SK-N-SH (cell line): ENCODE results near the gene ADORA3. TPM values are rescaled to one million over a fixed set of nuclear protein-coding genes. Genes with fewer than 3 reads are reported as not detected.

Experiments used
- CTCF ChIA-PET: fragments of 300-600, 350-600 bp; formaldehyde crosslinking; extraction: SDS; loops from one replicate; lab custom pipeline; 2021; lab: Yijun Ruan, JAX
- POLR2A ChIA-PET: fragments of 350-600 bp; sonication (Branson Sonifier 250); formaldehyde crosslinking; extraction: SDS; loops from one replicate; lab custom pipeline; 2020; ENCODE audit warnings: antibody characterized with exemption, inconsistent platforms; lab: Yijun Ruan, JAX
- DNase-seq: peaks from one replicate; pipeline ENCODE4 v3.0.0; 2012
- H2AFZ ChIP-seq: fragments of 200-600 bp; sonication (generic); 2 replicates; pipeline ENCODE4 v1.8.1; 2016; ENCODE audit warnings: antibody characterized with exemption, mild to moderate bottlenecking, low read depth
- H3F3A ChIP-seq: fragments of 200-600 bp; sonication (generic); replicated peaks from 2 replicates; pipeline ENCODE3; 2016; ENCODE audit warnings: antibody characterized with exemption, mild to moderate bottlenecking; ENCODE audit not compliant: insufficient read depth
- H3K27ac ChIP-seq, 2 experiments: fragments of 200-500 bp in 1 of 2; fragments of 200-600 bp in 1 of 2; sonication (Bioruptor generic) in 1 of 2; sonication (generic), shearing (Covaris generic) in 1 of 2; 2 replicates each; pipeline versions ENCODE4 v1.5.1 to v1.6.1; 2014 to 2016; ENCODE audit warnings: low read depth in 2 of 2, inconsistent platforms in 1 of 2, low read length in 1 of 2, mild to moderate bottlenecking in 1 of 2, mixed read lengths in 1 of 2
- H3K27me3 ChIP-seq: fragments of 200-600 bp; sonication (generic), shearing (Covaris generic); 2 replicates; pipeline ENCODE4 v1.6.1; 2016; ENCODE audit warnings: mixed run types; ENCODE audit not compliant: insufficient read depth
- H3K36me3 ChIP-seq, 2 experiments: fragments of 200-500 bp in 1 of 2; fragments of 200-600 bp in 1 of 2; sonication (Bioruptor generic) in 1 of 2; sonication (generic) in 1 of 2; replicated peaks in 1 of 2; 2 replicates each; pipeline versions ENCODE3 to v1.5.1; 2014 to 2016; ENCODE audit warnings: low read length in 1 of 2, mild to moderate bottlenecking in 1 of 2; ENCODE audit not compliant: insufficient read depth in 2 of 2, control insufficient read depth in 1 of 2
- H3K4me1 ChIP-seq, 2 experiments: fragments of 200-500 bp in 1 of 2; fragments of 200-600 bp in 1 of 2; sonication (Bioruptor generic) in 1 of 2; sonication (generic), shearing (Covaris generic) in 1 of 2; 2 replicates each; pipeline versions ENCODE4 v1.5.1 to v1.6.1; 2014 to 2016; ENCODE audit warnings: low read depth in 1 of 2, low read length in 1 of 2, mixed run types in 1 of 2; ENCODE audit not compliant: insufficient read depth in 2 of 2, control insufficient read depth in 1 of 2
- H3K4me2 ChIP-seq: fragments of 200-600 bp; sonication (generic), shearing (Covaris generic); 2 replicates; pipeline ENCODE4 v1.6.1; 2017; ENCODE audit warnings: mixed run types
- H3K4me3 ChIP-seq, 2 experiments: fragments of 200-500 bp in 1 of 2; fragments of 200-600 bp in 1 of 2; sonication (Bioruptor generic) in 1 of 2; sonication (generic), shearing (Covaris generic) in 1 of 2; 2 replicates each; pipeline versions ENCODE4 v1.5.1 to v1.8.1; 2014 to 2016; ENCODE audit warnings: low read depth in 2 of 2, inconsistent platforms in 1 of 2, low read length in 1 of 2, mild to moderate bottlenecking in 1 of 2, mixed read lengths in 1 of 2, moderate library complexity in 1 of 2
- H3K79me2 ChIP-seq: fragments of 200-600 bp; sonication (generic); 2 replicates; pipeline ENCODE4 v1.8.1; 2017; ENCODE audit warnings: mild to moderate bottlenecking; ENCODE audit not compliant: insufficient read depth
- H3K9ac ChIP-seq: fragments of 200-600 bp; sonication (generic); 2 replicates; pipeline ENCODE4 v1.6.1; 2017; ENCODE audit warnings: mixed run types
- H3K9me2 ChIP-seq: fragments of 200-600 bp; sonication (generic); 2 replicates; pipeline ENCODE4 v1.6.1; 2017; ENCODE audit warnings: mixed run types
- H3K9me3 ChIP-seq: fragments of 200-600 bp; sonication (generic); 2 replicates; pipeline ENCODE4 v1.6.1; 2017; ENCODE audit warnings: mixed run types, mild to moderate bottlenecking, moderate library complexity
- H4K20me1 ChIP-seq: fragments of 200-600 bp; sonication (generic); 2 replicates; pipeline ENCODE4 v1.6.1; 2017; ENCODE audit warnings: mild to moderate bottlenecking, mixed run types; ENCODE audit not compliant: insufficient read depth
- EZH2phosphoT487 ChIP-seq: fragments of 200-600 bp; sonication (generic); IDR thresholded peaks from 2 replicates; pipeline ENCODE4 v1.6.1; 2017; ENCODE audit warnings: low read depth, mixed run types, mild to moderate bottlenecking, antibody characterized with exemption, moderate library complexity, borderline replicate concordance
- FOSL2 ChIP-seq: IDR thresholded peaks from 2 replicates; pipeline ENCODE4 v1.4.0; 2012; ENCODE audit warnings: low read depth, mild to moderate bottlenecking, moderate library complexity, borderline replicate concordance
- FOXJ3 ChIP-seq: sonication (generic); formaldehyde crosslinking; IDR thresholded peaks from 2 replicates; pipeline ENCODE4 v1.5.1; 2020; ENCODE audit warnings: mild to moderate bottlenecking, missing genetic modification reagents
- GABPA ChIP-seq: IDR thresholded peaks from 2 replicates; pipeline ENCODE4 v1.4.0; 2012; ENCODE audit warnings: low read depth, mild to moderate bottlenecking
- GATA2 ChIP-seq: sonication (generic); formaldehyde crosslinking; IDR thresholded peaks from 2 replicates; pipeline ENCODE4 v1.5.0; 2020; ENCODE audit warnings: mild to moderate bottlenecking, missing genetic modification reagents
- IRF3 ChIP-seq: fragments of 150-350 bp; IDR thresholded peaks from 2 replicates; pipeline ENCODE4 v1.6.1; 2016; ENCODE audit warnings: mild to moderate bottlenecking, low read depth, low read length
- JUND ChIP-seq: IDR thresholded peaks from 2 replicates; pipeline ENCODE4 v1.4.0; 2012
- MXI1 ChIP-seq: IDR thresholded peaks from 2 replicates; pipeline ENCODE4 v1.6.1; 2012; ENCODE audit warnings: mild to moderate bottlenecking, low read depth, low read length, improper control_type of control experiment
- NFIC ChIP-seq: IDR thresholded peaks from 2 replicates; pipeline ENCODE4 v1.4.0; 2012; ENCODE audit warnings: borderline replicate concordance
- RAD21 ChIP-seq: IDR thresholded peaks from 2 replicates; pipeline ENCODE4 v1.6.1; 2012; ENCODE audit warnings: mild to moderate bottlenecking, low read length
- RFX5 ChIP-seq: IDR thresholded peaks from 2 replicates; pipeline ENCODE4 v1.6.1; 2012; ENCODE audit warnings: mild to moderate bottlenecking, improper control_type of control experiment, low read length
- SIN3A ChIP-seq: IDR thresholded peaks from 2 replicates; pipeline ENCODE4 v1.6.1; 2012; ENCODE audit warnings: low read depth, mild to moderate bottlenecking, low read length, moderate library complexity, borderline replicate concordance
- TAF1 ChIP-seq: IDR thresholded peaks from 2 replicates; pipeline ENCODE4 v1.6.1; 2012; ENCODE audit warnings: low read depth, mild to moderate bottlenecking, low read length, moderate library complexity, borderline replicate concordance
- TEAD4 ChIP-seq: IDR thresholded peaks from 2 replicates; pipeline ENCODE4 v1.4.0; 2012; ENCODE audit warnings: mild to moderate bottlenecking, borderline replicate concordance; ENCODE audit not compliant: insufficient read depth
- USF1 ChIP-seq: IDR thresholded peaks from 2 replicates; pipeline ENCODE4 v1.4.0; 2012; ENCODE audit warnings: low read depth, borderline replicate concordance
- WGBS: methylation state at CpG from one replicate; pipeline ENCODE4 v1.1.6; 2017; ENCODE audit warnings: low lambda C conversion rate; 5-methylcytosine and 5-hydroxymethylcytosine counted together
- polyA plus RNA-seq, 3 experiments: library from polyadenylated mRNA; depleted of rRNA; stranded (reverse); fragments of >200 nt; gene quantifications; 2 replicates each; pipeline ENCODE4 v1.2.3, GENCODE V29; 2012
- TF ChIP-seq, protein P1 (sequence below): IDR thresholded peaks from 2 replicates; pipeline ENCODE4 v1.6.1; 2012; ENCODE audit warnings: mild to moderate bottlenecking, low read depth, low read length, moderate library complexity
- TF ChIP-seq, protein P2 (sequence below): IDR thresholded peaks from 2 replicates; pipeline ENCODE4 v1.4.0; 2012; ENCODE audit warnings: low read depth

ADORA3 gene
- polyA plus RNA-seq, 1 of the 3 experiments (the other 2 are of a cell fraction) = not detected

GRCh38 chr1:111487133-111487532 lies 16.3 kb downstream of the ADORA3 start:
- no peaks in the 10 kb centered on the region for H3K9me3 ChIP-seq
- no peak overlapping the region for H3K4me3 ChIP-seq
- ChIA-PET CTCF (no interaction called here), POLR2A (no interaction called here)
- no peaks in the 10 kb centered on the region for H3K36me3 ChIP-seq
- H3K4me2 ChIP-seq = no peak overlapping the region
- no peak overlapping the region for H3K9ac ChIP-seq
- no peak for DNase-seq
- no peaks in the 10 kb centered on the region for H3K9me2 ChIP-seq
- H3F3A ChIP-seq = no peaks in the 10 kb centered on the region
- no peak overlapping the region for H3K27ac ChIP-seq
- no peak overlapping the region for H2AFZ ChIP-seq
- H3K27me3 ChIP-seq = no peaks in the 10 kb centered on the region
- peaks cover 0 to 3% of the 10 kb centered on the region in 2 experiments; a peak in 1 of 4 replicates for H3K4me1 ChIP-seq
- H4K20me1 ChIP-seq = no peaks in the 10 kb centered on the region
- no peak for TF ChIP-seq TEAD4
- TF ChIP-seq FOXJ3 (CRISPR knock-in tag) = no peak
- no peak for TF ChIP-seq FOSL2
- TF ChIP-seq NFIC = no peak
- TF ChIP-seq GATA2 (CRISPR knock-in tag) = no peak
- TF ChIP-seq, protein P1, sequence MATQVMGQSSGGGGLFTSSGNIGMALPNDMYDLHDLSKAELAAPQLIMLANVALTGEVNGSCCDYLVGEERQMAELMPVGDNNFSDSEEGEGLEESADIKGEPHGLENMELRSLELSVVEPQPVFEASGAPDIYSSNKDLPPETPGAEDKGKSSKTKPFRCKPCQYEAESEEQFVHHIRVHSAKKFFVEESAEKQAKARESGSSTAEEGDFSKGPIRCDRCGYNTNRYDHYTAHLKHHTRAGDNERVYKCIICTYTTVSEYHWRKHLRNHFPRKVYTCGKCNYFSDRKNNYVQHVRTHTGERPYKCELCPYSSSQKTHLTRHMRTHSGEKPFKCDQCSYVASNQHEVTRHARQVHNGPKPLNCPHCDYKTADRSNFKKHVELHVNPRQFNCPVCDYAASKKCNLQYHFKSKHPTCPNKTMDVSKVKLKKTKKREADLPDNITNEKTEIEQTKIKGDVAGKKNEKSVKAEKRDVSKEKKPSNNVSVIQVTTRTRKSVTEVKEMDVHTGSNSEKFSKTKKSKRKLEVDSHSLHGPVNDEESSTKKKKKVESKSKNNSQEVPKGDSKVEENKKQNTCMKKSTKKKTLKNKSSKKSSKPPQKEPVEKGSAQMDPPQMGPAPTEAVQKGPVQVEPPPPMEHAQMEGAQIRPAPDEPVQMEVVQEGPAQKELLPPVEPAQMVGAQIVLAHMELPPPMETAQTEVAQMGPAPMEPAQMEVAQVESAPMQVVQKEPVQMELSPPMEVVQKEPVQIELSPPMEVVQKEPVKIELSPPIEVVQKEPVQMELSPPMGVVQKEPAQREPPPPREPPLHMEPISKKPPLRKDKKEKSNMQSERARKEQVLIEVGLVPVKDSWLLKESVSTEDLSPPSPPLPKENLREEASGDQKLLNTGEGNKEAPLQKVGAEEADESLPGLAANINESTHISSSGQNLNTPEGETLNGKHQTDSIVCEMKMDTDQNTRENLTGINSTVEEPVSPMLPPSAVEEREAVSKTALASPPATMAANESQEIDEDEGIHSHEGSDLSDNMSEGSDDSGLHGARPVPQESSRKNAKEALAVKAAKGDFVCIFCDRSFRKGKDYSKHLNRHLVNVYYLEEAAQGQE = no peak
- TF ChIP-seq TAF1 = no peak
- TF ChIP-seq, protein P2, sequence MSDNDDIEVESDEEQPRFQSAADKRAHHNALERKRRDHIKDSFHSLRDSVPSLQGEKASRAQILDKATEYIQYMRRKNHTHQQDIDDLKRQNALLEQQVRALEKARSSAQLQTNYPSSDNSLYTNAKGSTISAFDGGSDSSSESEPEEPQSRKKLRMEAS = no peak
- TF ChIP-seq GABPA = no peak
- TF ChIP-seq RAD21 = no peak
- no peak for TF ChIP-seq SIN3A
- TF ChIP-seq IRF3 = no peak
- no peak for TF ChIP-seq USF1
- TF ChIP-seq EZH2phosphoT487 = no peak
- TF ChIP-seq JUND = no peak
- no peak for TF ChIP-seq MXI1
- TF ChIP-seq RFX5 = no peak
- no peaks in the 10 kb centered on the region for H3K79me2 ChIP-seq
- WGBS = 61% methylated on average over 6 of the region's 6 CpGs
